Measurements from ENCODE around the gene RPTOR. TPM values are rescaled to one million over a fixed set of nuclear protein-coding genes. Genes with fewer than 3 reads are reported as not detected.

Gene RPTOR
- total RNA-seq, 1 experiment from 2014 or later: 25.1 TPM

DNA sequence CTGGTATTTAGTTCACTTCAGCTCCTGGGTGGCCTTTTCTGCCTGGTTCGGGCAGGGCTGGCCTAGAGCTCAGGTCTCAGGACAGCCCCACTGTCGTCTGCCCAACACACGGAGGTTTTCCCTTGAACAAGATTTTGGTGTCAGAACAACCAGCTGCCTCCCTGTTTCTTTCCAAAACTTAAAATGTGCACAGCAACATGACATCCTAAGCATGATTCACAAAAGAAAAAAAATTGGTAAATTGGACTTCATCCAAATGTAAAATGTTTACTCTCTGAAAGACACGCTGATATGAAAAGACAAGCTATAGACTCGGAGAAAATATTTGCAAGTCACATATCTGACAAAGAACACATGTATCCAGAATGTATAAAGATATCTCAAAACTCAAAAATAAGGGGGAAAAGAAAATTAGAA is 249.2 kb downstream of the RPTOR start:
- Histone ChIP-seq H2BK20ac (ENCODE audit: low read depth, low read length, poor library complexity, severe bottlenecking) (no peak overlapping the region), H3K14ac (ENCODE audit: insufficient read depth, low read length) (no peak overlapping the region), H4K91ac (ENCODE audit: insufficient read length, low read depth, low read length) (no peak overlapping the region), H3K79me1 (ENCODE audit: insufficient read depth, low read depth, low read length, poor library complexity, severe bottlenecking) (no peaks in the 10 kb centered on the region), H3K79me2 (ENCODE audit: insufficient read depth, low read length) (no peaks in the 10 kb centered on the region), H4K5ac (ENCODE audit: insufficient read length, low read depth, low read length) (no peak overlapping the region), H4K8ac (replicated peaks; ENCODE audit: insufficient read length, low read depth, low read length) (no peak overlapping the region), H2BK12ac (ENCODE audit: insufficient read length, low read depth, low read length) (no peak overlapping the region), H3K9ac (ENCODE audit: extremely low read depth, insufficient read length, low read length) (no peak overlapping the region), H3K4me1 (ENCODE audit: insufficient read depth, low read length) (no peaks in the 10 kb centered on the region), H3T11ph (ENCODE audit: low read length) (no peak overlapping the region), H3K9me3 (ENCODE audit: control insufficient read depth, low read depth, low read length) (no peaks in the 10 kb centered on the region), H2BK120ac (ENCODE audit: low read depth, low read length, poor library complexity, severe bottlenecking) (no peak overlapping the region), H3K4me2 (ENCODE audit: insufficient read depth, insufficient read length, low read length) (no peak overlapping the region), H3K23ac (ENCODE audit: insufficient read length, low read depth, low read length) (no peak overlapping the region), H3K27me3 (ENCODE audit: insufficient read depth, low read length) (no peaks in the 10 kb centered on the region), H2BK5ac (ENCODE audit: insufficient read length, low read length) (no peak overlapping the region), H3K4ac (ENCODE audit: low read depth, low read length) (no peak overlapping the region), H4K20me1 (ENCODE audit: control insufficient read depth, insufficient read depth, insufficient read length) (no peaks in the 10 kb centered on the region), H2AFZ (ENCODE audit: low read length) (no peak overlapping the region), H2AK5ac (ENCODE audit: insufficient read length, low read length) (no peak overlapping the region), H3K56ac (ENCODE audit: insufficient read length, low read depth, low read length) (no peak overlapping the region), H3K18ac (ENCODE audit: insufficient read length, low read depth, low read length) (no peak overlapping the region), H3K27ac (ENCODE audit: insufficient read length, low read depth, low read length) (no peak overlapping the region), H2BK15ac (ENCODE audit: low read depth, low read length) (no peak overlapping the region), H3K23me2 (ENCODE audit: insufficient read length, low read depth, low read length, poor library complexity, severe bottlenecking) (no peaks in the 10 kb centered on the region)
- H3K36me3 Mint-ChIP-seq (ENCODE audit: insufficient read depth in 1 of 3, low read depth in 3 of 3): peaks cover 10 to 13% (median 10%) of the 10 kb centered on the region in 3 experiments; a peak in 5 of 7 replicates
- no peak overlapping the region; a peak in 1 of 7 replicates for H3K27ac Mint-ChIP-seq
- DNase-seq: no peak
- peaks cover 0 to 25% of the 10 kb centered on the region in 2 experiments; a peak in 2 of 4 replicates for H3K4me1 Mint-ChIP-seq
- whole genome bisulfite sequencing (ENCODE audit: extremely low coverage, insufficient read length, low lambda C conversion rate): no CpG with 5 or more reads among the region's 5 CpGs
- H3K27me3 Mint-ChIP-seq (ENCODE audit: low read depth): no peaks in the 10 kb centered on the region
- H3K4me3 Mint-ChIP-seq: no peak overlapping the region
- TF ChIP-seq, protein P1, sequence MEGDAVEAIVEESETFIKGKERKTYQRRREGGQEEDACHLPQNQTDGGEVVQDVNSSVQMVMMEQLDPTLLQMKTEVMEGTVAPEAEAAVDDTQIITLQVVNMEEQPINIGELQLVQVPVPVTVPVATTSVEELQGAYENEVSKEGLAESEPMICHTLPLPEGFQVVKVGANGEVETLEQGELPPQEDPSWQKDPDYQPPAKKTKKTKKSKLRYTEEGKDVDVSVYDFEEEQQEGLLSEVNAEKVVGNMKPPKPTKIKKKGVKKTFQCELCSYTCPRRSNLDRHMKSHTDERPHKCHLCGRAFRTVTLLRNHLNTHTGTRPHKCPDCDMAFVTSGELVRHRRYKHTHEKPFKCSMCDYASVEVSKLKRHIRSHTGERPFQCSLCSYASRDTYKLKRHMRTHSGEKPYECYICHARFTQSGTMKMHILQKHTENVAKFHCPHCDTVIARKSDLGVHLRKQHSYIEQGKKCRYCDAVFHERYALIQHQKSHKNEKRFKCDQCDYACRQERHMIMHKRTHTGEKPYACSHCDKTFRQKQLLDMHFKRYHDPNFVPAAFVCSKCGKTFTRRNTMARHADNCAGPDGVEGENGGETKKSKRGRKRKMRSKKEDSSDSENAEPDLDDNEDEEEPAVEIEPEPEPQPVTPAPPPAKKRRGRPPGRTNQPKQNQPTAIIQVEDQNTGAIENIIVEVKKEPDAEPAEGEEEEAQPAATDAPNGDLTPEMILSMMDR (conservative IDR thresholded peaks at IDR 0.05): no peak
- H3K9me3 Mint-ChIP-seq: 0 out of 5 replicates have a peak, but pooled peaks cover 0 to 2% of the 10 kb centered on the region in 2 experiments

Data from H9 (cell line).